ENCODE measurements around the gene DOK5.

DNA sequence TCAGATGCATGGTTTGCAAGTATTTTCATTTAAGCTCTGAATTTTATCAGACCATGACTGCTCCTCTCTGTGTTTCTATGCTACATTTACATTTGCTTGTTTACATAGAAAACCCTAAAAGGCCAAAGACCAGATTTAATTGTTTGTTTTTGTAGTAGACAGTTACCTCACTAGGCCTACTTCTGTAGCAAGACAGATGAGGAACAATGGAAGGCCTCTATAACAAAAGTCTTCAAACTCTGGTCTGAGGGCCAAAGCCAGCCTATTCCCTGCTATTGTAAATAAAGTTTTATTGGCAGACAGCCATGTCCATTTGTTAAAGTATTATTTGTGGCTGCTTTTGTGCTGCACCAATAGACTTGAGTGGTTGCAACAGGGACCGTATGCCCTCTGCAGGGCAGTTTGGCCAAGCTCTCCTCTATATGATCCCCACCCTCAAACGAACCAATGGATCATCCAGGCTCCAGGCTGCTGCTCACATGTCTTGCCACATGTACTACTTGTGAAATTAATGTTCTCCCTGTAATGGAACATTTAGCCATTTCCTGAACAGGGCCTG, 182.0 kb downstream of the DOK5 start:
- TF ChIP-seq, protein P1, sequence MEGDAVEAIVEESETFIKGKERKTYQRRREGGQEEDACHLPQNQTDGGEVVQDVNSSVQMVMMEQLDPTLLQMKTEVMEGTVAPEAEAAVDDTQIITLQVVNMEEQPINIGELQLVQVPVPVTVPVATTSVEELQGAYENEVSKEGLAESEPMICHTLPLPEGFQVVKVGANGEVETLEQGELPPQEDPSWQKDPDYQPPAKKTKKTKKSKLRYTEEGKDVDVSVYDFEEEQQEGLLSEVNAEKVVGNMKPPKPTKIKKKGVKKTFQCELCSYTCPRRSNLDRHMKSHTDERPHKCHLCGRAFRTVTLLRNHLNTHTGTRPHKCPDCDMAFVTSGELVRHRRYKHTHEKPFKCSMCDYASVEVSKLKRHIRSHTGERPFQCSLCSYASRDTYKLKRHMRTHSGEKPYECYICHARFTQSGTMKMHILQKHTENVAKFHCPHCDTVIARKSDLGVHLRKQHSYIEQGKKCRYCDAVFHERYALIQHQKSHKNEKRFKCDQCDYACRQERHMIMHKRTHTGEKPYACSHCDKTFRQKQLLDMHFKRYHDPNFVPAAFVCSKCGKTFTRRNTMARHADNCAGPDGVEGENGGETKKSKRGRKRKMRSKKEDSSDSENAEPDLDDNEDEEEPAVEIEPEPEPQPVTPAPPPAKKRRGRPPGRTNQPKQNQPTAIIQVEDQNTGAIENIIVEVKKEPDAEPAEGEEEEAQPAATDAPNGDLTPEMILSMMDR (IDR thresholded peaks at IDR 0.05; ENCODE audit: low read depth, low read length, poor library complexity, severe bottlenecking), result no peak
- no peak for TF ChIP-seq EZH2phosphoT487 (IDR thresholded peaks at IDR 0.05; ENCODE audit: borderline replicate concordance, low read length)

All from DOHH2 (cell line).